ENCODE measurements around the gene RAPGEF1. TPM values are rescaled to one million over a fixed set of nuclear protein-coding genes. Genes with fewer than 3 reads are reported as not detected.
A peak's percentile ranks its signal among the peaks of the same experiment; 100 is the strongest.

The RAPGEF1 gene
- total RNA-seq, 1 donor: 33.7 TPM

- no peak for TF ChIP-seq CTCF (IDR thresholded peaks at IDR 0.05; ENCODE audit: insufficient read depth, low read length)
- no peak overlapping the region for H3K4me3 ChIP-seq (ENCODE audit: low read depth, low read length)
- DNase-seq (ENCODE audit: low read depth): no peak
These were observed 110.7 kb downstream of the RAPGEF1 start for GRCh38 chr9:131629226-131629500.

- TF ChIP-seq CTCF (IDR thresholded peaks at IDR 0.05; ENCODE audit: insufficient read depth, low read length): no peak
- DNase-seq (ENCODE audit: low read depth): no peak
- no peak overlapping the region for H3K4me3 ChIP-seq (ENCODE audit: low read depth, low read length)
These were observed 111.2 kb downstream of the RAPGEF1 start for GRCh38 chr9:131628459-131629225.

- no peak for TF ChIP-seq CTCF (IDR thresholded peaks at IDR 0.05; ENCODE audit: insufficient read depth, low read length)
These were observed 112.0 kb downstream of the RAPGEF1 start for GRCh38 chr9:131627648-131628458.

GRCh38 chr9:131627326-131627647 is 112.6 kb downstream of the RAPGEF1 start:
- no peak for TF ChIP-seq CTCF (IDR thresholded peaks at IDR 0.05; ENCODE audit: insufficient read depth, low read length)
- no peak overlapping the region for H3K4me3 ChIP-seq (ENCODE audit: low read depth, low read length)
- no peak for DNase-seq (ENCODE audit: low read depth)

More at GRCh38 chr9:131627648-131628458, 112.0 kb downstream of the RAPGEF1 start:
- no peak overlapping the region for H3K4me3 ChIP-seq (ENCODE audit: low read depth, low read length)
- DNase-seq (ENCODE audit: low read depth): peak; percentile 42

GRCh38 chr9:131625790-131626670 is 113.8 kb downstream of the RAPGEF1 start:
- no peak for DNase-seq (ENCODE audit: low read depth)
- no peak overlapping the region for H3K4me3 ChIP-seq (ENCODE audit: low read depth, low read length)
- no peak for TF ChIP-seq CTCF (IDR thresholded peaks at IDR 0.05; ENCODE audit: insufficient read depth, low read length)

GRCh38 chr9:131625508-131625787 is 114.4 kb downstream of the RAPGEF1 start:
- TF ChIP-seq CTCF (IDR thresholded peaks at IDR 0.05; ENCODE audit: insufficient read depth, low read length): no peak
- no peak for DNase-seq (ENCODE audit: low read depth)
- H3K4me3 ChIP-seq (ENCODE audit: low read depth, low read length): no peak overlapping the region
